ENCODE data around the gene LSM10.

The LSM10 gene

DNA sequence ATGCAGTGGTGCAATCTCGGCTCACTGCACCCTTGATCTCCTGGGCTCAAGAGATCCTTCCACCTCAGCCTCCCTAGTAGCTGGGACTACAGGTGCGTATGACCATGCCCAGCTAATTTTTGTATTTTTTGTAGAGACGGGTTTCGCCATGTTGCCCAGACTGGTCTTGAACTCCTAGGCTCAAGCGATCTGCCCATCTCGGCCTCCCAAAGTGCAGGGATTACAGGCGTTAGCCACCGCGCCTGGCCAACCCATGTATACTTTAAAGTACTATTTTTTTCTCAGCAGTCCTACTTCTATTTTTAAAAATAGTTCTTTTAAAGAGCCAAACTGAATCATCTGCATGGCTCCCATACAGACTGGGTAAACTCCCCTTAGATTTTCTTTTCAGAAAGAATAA, 15.5 kb downstream of the LSM10 start:
- no peak for DNase-seq

- no peak for DNase-seq
Observed at GRCh38 chr1:36381405-36381804, 16.3 kb downstream of the LSM10 start.

- DNase-seq: no peak
Observed at GRCh38 chr1:36380782-36381181, 16.9 kb downstream of the LSM10 start.

- no peak for DNase-seq
Observed at GRCh38 chr1:36380143-36380619, 17.5 kb downstream of the LSM10 start.

DNA sequence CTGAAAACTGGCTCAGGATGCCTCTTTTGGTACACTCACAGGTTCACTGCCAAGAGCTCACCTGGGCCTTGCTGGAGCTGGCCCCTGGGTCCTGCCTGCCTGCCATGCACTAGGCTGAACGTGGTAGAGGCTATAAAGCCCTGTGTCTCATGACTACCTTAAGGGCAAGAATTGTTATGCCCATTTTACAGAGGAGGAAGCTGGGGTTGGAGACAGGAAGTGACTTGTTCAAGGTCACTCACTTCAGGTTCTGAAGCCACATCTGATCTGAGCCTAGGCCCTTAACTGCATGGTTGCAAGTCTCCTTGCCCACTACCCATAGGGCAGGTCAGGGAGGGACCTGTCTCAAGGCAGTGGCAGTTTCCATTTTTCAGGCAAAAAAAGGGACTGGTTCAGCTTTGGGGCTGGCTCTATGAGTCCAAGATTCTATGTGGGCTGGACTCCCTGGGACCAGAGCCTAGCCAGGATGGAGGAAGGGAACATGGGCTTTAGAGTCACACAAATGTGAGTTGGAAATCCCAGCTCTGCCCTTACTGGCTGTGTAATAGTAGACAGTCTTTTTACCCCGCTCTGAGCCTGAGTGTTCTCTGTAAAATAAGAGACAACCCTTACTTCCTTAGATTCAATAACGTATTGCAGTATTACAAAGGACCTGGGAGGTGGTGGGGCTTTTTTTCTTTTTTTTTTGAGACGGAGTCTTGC, 19.8 kb downstream of the LSM10 start:
- DNase-seq: no peak

- no peak for DNase-seq
Observed at GRCh38 chr1:36372617-36373016, 25.1 kb downstream of the LSM10 start.

DNA sequence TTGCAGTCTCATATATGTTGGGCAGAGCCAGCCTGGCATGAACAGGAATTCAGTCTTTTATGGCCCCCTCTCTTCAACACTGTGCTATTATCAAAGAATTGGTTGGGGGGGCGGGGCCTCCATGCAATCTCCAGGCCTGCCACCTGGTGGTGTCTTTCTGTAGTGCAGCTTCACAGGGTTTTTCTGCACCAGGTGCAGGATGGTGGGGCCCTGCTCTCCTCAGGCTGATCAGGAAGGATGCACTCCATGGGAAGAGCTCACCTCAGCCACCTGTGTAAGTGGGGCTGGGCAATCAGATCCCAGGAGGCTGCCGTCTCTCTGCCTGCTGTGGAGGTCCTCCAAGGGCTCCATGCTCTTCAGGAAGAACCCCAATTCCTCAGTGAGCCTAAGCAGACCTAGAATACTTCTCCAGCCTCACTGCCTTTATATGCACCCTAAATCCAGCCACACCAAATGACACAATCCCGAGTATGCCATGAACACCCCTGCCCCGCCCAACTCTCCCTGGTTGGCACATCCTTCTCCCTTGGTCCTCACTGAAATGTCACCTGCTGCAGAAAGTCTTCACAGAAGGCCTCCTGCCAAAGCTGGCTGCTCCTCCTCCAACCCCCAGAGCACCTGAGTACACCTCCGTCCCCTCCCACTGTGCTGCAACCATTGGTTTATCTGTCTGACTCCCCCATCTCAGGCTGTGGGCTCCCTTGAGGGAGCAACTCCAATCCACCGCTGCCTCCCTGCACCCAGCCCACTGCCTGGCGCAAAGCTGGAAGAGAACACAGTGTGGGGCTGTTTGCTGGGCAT, 28.4 kb downstream of the LSM10 start:
- DNase-seq: peak; percentile 72

DNA sequence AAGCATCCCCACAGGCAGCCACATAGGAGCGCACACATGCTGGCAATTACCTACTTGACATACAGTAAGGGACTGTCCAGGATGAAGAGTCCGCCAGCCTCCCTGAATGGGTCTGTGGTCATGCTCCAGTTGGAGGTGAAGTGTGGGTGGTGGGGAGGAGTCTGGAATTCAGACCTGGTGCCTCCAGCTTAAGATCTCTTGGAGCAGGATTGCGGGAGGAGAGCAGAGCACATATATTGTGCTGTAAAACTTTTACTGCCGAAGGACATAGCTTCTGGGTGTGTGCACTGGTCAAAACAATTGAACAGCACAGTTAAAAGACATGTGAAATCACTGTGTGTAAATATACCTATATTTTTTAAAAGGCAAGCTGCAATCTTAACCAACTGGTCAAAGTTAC, 29.9 kb downstream of the LSM10 start:
- DNase-seq: no peak

GRCh38 chr1:36367066-36367465, 30.6 kb downstream of the LSM10 start:
- no peak for DNase-seq

- no peak for DNase-seq
Observed at GRCh38 chr1:36366091-36366661, 31.5 kb downstream of the LSM10 start.

DNA sequence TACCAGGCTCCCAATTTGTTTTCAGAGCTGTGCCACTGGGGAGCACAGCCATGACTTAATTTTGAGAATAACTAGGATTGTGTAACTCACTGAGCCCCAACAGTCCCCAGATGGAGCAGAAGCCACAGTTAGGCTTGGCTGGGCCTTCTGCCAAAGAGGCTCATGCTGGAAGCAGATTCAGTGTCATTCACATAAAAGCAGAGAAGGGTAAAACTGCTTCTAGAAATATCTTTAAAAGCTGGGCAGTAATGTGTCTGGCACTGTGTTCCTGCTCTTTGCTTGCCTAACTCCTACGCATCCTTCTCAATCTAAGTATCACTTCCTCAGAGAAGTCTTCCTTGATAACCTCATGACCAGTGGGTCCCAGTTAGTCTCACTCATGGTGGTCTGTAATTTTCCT, 32.3 kb downstream of the LSM10 start:
- DNase-seq: no peak

DNA sequence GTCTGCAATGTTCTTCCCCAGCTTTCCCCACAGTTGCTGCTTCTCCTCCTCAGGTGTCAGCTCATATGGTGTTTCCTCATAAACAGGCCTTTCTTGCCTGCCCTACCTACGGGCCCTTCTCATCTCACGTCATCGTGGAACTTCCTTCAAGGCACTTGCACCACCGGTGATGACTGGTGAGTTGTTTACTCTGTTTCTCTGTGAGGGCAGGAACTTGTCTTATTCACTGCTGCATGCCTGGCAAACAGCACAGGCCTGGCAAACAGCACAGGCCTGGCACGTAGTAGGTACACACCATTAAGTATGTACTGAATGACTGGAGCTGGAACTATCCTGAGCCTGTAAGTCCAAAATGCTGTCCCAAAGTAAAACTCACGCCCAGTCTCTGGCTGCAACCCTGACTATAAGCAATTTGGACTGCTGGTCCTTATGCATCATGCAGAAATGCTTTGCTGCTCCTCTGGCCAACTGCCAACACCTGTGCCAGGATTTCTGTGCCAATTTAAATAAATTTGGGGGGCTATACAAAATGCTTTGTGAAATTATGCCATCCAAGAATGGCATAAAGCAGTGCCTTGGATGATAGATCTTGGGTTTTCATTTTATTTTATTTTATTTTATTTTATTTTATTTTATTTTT, 37.7 kb downstream of the LSM10 start:
- no peak for DNase-seq

DNA sequence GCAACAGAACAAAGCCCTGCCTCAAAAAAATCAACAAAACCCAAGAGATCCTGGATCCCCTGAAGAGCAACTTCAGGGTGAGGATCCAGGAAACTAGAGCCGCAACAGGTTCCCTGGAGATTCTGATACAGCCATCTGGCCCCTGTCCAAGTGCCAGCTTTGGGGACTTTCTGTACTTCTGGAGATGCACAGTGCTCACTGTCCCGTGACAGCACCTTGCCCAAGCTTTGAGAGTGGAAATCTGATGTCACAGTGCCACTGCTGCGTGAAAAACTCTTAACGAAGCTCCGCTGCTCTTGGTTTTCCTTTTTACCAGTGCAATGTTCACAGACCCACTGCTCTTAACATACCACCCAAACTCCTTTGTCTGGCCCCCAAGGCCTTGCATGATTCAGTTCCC, 38.3 kb downstream of the LSM10 start:
- no peak for DNase-seq

- no peak for DNase-seq
Observed at GRCh38 chr1:36358514-36359084, 39.1 kb downstream of the LSM10 start.

DNA sequence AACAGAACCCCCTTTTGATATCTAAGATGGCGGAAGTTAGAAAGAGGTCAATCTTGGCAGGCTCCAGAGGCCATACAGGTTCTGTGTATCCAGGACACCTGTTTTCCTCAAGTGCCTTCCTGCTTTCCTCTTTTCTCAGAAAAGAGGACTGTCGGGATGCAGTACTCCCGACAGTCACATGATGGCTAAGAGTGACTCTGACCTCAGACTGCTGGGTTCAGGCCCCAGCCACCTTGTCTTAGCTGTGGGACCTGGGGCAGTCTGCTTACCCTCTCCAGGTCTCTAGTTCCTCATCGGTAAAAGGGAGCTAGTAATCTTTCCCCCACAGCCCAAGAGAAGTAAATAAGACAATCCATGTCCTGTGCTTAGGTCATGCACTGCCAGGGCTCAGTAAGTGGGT, 41.9 kb downstream of the LSM10 start:
- no peak for DNase-seq

- DNase-seq: no peak
Observed at GRCh38 chr1:36354486-36354885, 43.2 kb downstream of the LSM10 start.

GRCh38 chr1:36352910-36353878, 44.5 kb downstream of the LSM10 start:
- DNase-seq: no peak

DNA sequence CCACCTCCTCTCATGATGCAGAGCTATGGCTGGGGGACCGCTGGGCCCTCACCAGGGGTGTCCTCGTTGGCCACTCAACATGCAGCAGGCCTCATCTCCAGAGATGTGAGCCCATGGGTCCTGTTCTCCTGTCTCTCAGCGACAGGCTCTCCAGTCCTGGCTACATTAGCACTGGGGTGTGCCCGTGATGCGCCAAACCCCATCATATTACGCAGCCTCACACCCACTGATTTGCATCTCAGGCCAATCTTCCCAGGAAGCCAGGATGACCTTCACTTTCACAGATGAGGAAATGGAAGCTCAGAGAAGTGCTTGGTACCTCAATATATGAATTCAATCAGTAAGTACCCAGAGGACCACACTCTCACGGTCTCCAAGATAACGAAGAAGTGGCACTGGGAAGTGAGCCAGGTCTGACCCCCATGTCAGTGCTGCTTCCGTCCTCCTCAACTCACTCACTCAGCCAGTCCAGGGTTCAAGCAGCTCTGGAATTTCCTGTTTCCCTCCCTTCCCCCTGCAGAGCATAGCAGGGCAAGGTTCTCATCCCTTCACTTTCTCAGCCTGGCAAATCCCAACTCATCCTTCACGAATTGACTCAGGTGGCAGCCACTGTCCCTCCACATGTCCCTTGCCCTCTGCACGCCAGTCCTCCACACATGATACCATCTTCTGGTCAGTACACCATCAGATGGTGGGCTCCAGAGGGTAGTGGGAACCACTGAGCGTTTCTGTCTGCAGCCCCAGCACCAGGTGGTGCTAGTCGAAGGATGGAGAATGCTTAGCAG, 45.4 kb downstream of the LSM10 start:
- DNase-seq: no peak

- no peak for DNase-seq
Observed at GRCh38 chr1:36351227-36351977, 46.3 kb downstream of the LSM10 start.

DNA sequence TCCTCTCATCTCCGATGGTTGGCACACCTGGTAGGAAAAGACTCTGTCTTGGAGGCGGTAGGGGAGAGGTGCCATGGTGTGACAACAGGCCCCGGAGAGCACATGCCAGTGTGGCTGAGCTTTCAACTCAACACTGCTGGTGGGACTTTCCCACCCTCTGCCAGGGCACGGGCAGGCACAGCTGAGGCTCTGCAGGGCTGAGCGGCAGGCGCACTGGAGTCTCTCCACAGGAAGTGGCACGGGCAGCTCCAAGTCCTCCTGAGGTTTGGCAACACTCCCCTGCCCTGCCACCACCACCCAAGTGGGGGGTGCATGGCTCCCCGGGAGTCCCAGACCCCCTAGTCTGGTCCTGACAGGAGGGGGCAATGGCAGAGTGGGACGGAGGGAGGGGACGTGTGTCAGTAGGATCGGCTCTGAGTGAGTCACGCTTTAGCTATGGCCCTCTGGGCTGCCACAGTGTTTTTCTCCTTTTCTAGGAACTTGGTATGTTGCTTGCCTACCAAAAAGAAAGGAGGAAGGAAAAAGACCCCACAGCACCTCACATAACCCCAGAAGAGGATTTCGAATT, 47.0 kb downstream of the LSM10 start:
- no peak for DNase-seq
